Parathyroid adenoma (tissue), 2 donors: ENCODE data around the gene IL19.

Experiments used
- H2AFZ ChIP-seq: fragments of 300-600 bp; sonication (generic); one replicate; pipeline ENCODE4 v1.7.0; 2017; ENCODE audit warnings: antibody characterized with exemption, mild to moderate bottlenecking
- H3K27ac ChIP-seq: fragments of 300-600 bp; sonication (generic); one replicate; pipeline ENCODE4 v1.7.0; 2017
- H3K27me3 ChIP-seq: fragments of 300-600 bp; sonication (generic); one replicate; pipeline ENCODE4 v1.7.0; 2017; ENCODE audit warnings: low read length; ENCODE audit not compliant: control insufficient read depth, insufficient read depth
- H3K36me3 ChIP-seq: fragments of 300-600 bp; sonication (generic); one replicate; pipeline ENCODE4 v1.7.0; 2017; ENCODE audit warnings: low read length; ENCODE audit not compliant: control insufficient read depth, insufficient read depth
- H3K4me1 ChIP-seq: fragments of 300-600 bp; sonication (generic); one replicate; pipeline ENCODE4 v1.7.0; 2017; ENCODE audit warnings: control low read depth
- H3K4me2 ChIP-seq: fragments of 300-600 bp; sonication (generic); one replicate; pipeline ENCODE4 v1.7.0; 2017; ENCODE audit warnings: low read length
- H3K4me3 ChIP-seq: fragments of 300-600 bp; sonication (generic); one replicate; pipeline ENCODE4 v1.7.0; 2017; ENCODE audit warnings: low read depth, low read length
- H3K79me2 ChIP-seq: fragments of 300-600 bp; sonication (generic); one replicate; pipeline ENCODE4 v1.7.0; 2017; ENCODE audit warnings: control low read depth
- H3K9ac ChIP-seq: fragments of 300-600 bp; sonication (generic); one replicate; pipeline ENCODE4 v1.7.0; 2017; ENCODE audit warnings: mild to moderate bottlenecking
- H3K9me3 ChIP-seq: fragments of 300-600 bp; sonication (generic); one replicate; pipeline ENCODE4 v1.7.0; 2017; ENCODE audit warnings: low read length; ENCODE audit not compliant: control insufficient read depth
- TF ChIP-seq, protein P1 (sequence below): fragments of 300-600 bp; sonication (generic); IDR thresholded peaks from one replicate; pipeline ENCODE4 v1.7.0; 2017; ENCODE audit warnings: antibody characterized with exemption, mild to moderate bottlenecking
- donor health status: primary hyperparathyroidism.

IL19 gene

DNA sequence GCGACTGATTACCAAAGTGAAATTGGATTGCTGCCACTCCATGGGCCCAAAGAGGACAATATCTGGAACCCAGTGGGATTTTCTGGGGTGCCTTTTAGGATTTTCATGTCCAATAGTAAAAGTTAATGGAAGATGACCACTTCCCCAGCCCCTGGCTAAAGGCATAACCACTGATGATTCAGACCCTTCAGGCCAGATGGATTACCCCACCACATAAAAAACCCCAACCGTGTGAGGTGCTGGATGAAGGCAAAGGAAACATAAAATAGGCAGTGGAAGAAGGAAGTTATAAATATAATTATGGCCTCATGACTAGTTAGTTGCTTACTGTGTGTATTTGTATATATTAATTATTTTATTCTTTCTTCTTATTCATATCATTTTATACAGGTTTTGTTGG, 41.9 kb downstream of the IL19 start:
- Histone ChIP-seq H3K4me3 (no peak overlapping the region), H3K4me2 (no peak overlapping the region), H2AFZ (no peak overlapping the region), H3K9me3 (no peaks in the 10 kb centered on the region), H3K9ac (no peak overlapping the region), H3K36me3 (no peaks in the 10 kb centered on the region), H3K4me1 (no peaks in the 10 kb centered on the region), H3K27ac (no peak overlapping the region), H3K79me2 (no peaks in the 10 kb centered on the region), H3K27me3 (no peaks in the 10 kb centered on the region)
- TF ChIP-seq, protein P1, sequence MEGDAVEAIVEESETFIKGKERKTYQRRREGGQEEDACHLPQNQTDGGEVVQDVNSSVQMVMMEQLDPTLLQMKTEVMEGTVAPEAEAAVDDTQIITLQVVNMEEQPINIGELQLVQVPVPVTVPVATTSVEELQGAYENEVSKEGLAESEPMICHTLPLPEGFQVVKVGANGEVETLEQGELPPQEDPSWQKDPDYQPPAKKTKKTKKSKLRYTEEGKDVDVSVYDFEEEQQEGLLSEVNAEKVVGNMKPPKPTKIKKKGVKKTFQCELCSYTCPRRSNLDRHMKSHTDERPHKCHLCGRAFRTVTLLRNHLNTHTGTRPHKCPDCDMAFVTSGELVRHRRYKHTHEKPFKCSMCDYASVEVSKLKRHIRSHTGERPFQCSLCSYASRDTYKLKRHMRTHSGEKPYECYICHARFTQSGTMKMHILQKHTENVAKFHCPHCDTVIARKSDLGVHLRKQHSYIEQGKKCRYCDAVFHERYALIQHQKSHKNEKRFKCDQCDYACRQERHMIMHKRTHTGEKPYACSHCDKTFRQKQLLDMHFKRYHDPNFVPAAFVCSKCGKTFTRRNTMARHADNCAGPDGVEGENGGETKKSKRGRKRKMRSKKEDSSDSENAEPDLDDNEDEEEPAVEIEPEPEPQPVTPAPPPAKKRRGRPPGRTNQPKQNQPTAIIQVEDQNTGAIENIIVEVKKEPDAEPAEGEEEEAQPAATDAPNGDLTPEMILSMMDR: no peak

DNA sequence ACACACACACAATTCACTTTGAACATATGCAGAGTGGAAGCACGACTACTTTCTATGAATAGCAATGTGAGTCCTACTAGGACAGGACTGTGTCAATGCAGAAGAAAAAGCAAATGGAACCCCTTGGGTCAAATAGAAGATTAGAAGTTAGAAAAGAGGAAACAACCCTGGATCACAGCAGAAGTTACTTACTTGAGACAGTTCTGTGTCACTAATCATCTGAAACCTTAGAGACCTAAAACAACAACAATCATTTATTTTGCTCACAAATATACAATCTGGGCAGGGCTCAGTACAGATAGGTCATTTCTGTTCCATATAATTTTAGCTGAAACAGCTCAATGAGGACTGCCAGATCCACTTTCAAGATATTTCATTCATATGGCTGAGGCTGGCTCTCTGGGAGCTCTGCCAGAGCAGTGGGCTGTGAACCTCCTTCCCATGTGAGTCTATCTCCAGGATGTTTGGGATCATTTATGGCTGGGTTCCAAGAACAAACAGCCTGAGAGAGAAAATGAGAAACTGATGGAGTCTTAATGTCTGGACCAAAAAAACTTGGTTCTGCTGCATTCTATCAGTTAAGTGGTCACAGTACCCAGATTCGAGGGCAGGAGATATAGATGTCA, 44.3 kb downstream of the IL19 start:
- no peak overlapping the region for H3K4me3 ChIP-seq
- no peaks in the 10 kb centered on the region for H3K36me3 ChIP-seq
- no peaks in the 10 kb centered on the region for H3K27me3 ChIP-seq
- no peaks in the 10 kb centered on the region for H3K9me3 ChIP-seq
- H3K27ac ChIP-seq: no peak overlapping the region
- no peaks in the 10 kb centered on the region for H3K4me1 ChIP-seq
- TF ChIP-seq, protein P1: no peak
- H3K4me2 ChIP-seq: no peak overlapping the region
- H3K79me2 ChIP-seq: no peaks in the 10 kb centered on the region
- no peak overlapping the region for H2AFZ ChIP-seq
- no peak overlapping the region for H3K9ac ChIP-seq

DNA sequence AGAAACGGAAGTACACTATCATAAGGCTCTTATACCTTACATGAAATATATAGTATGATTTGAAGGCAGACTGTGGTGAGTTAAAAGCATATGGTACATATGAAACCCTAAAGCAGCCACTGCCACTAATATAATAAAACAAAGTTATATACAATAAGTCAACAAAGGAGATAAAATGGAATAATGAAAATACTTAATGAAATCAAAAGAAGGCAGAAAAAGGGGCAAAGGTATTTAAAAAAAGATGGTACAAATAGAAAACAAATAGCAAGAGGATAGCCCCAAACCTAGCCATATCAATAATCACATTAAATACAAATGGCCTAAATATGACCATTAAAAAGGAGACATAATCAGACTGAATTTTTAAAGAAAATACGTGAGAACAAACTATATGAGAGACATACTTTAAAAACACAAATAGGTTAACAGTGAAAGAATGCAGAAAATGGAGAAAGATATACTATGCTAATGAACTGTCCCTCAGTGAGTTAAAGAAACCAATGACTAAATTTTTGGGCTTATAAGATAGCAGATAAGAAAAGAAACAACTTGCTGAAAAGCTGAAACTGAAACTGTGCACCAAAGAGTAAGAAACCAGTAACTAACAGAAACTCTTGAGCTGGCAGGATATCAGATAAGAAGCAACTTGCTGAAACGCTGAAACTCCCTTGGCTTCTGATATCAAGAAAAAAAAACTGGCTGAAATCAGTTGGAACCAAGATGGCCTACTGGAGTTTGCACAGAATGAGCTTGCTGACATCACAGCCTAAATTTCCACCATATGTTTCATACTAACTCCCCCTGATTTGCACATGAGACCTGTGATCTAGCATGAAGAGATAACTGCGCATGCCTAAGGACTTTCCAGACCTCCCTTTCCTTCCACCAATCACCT, 46.1 kb downstream of the IL19 start:
- no peak overlapping the region for H3K4me2 ChIP-seq
- no peaks in the 10 kb centered on the region for H3K9me3 ChIP-seq
- H3K9ac ChIP-seq: no peak overlapping the region
- no peaks in the 10 kb centered on the region for H3K4me1 ChIP-seq
- H3K4me3 ChIP-seq: no peak overlapping the region
- no peaks in the 10 kb centered on the region for H3K36me3 ChIP-seq
- no peaks in the 10 kb centered on the region for H3K79me2 ChIP-seq
- TF ChIP-seq, protein P1: no peak
- no peaks in the 10 kb centered on the region for H3K27me3 ChIP-seq
- H2AFZ ChIP-seq: no peak overlapping the region
- H3K27ac ChIP-seq: no peak overlapping the region

DNA sequence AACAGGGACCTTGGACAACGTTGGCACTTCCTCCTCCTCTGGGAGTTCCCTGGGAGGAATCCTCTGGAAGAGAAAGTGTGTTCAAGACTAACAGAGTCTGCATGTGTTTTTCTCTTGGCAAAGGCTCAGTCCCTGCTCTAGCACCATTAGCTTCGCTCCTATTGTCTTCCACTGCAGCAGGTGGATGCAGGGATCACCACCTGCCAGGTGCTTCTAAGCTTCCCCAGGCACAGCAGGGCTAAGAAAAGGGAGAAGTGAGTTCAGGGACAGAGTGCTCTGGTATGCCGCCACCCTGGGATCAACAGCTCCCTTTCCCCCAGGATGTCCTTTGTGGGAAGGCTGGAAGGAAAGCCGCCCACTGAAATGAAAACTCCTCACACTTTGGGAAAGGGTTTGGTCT, 50.9 kb downstream of the IL19 start:
- H3K4me1 ChIP-seq: no peaks in the 10 kb centered on the region
- no peaks in the 10 kb centered on the region for H3K36me3 ChIP-seq
- H3K9ac ChIP-seq: no peak overlapping the region
- H3K9me3 ChIP-seq: no peaks in the 10 kb centered on the region
- H3K27me3 ChIP-seq: no peaks in the 10 kb centered on the region
- TF ChIP-seq, protein P1: no peak
- H3K79me2 ChIP-seq: no peaks in the 10 kb centered on the region
- H2AFZ ChIP-seq: no peak overlapping the region
- H3K4me3 ChIP-seq: no peak overlapping the region
- no peak overlapping the region for H3K4me2 ChIP-seq
- H3K27ac ChIP-seq: no peak overlapping the region
